Measurements from ENCODE around the gene PLEKHF1. TPM values are rescaled to one million over a fixed set of nuclear protein-coding genes. Genes with fewer than 3 reads are reported as not detected.

PLEKHF1 gene
- total and polyA plus RNA-seq, 4 donors = 9.9 to 17.5 (median 14.0) TPM

- Histone ChIP-seq H3K4me3 (ENCODE audit: low read length in 2 of 2) (no peak overlapping the region), H3K9me3 (ENCODE audit: control insufficient read depth, low read length) (no peaks in the 10 kb centered on the region), H3K27me3 (ENCODE audit: control insufficient read depth in 1 of 2, insufficient read depth in 2 of 2, low read length in 1 of 2) (no peaks in the 10 kb centered on the region), H3K36me3 (ENCODE audit: control insufficient read depth in 1 of 2, insufficient read depth in 2 of 2, low read length in 1 of 2) (no peaks in the 10 kb centered on the region), H3K27ac (ENCODE audit: low read depth in 1 of 2, low read length in 2 of 2) (no peak overlapping the region), H3K4me1 (ENCODE audit: control insufficient read depth in 1 of 2, insufficient read depth in 2 of 2, low read length in 2 of 2) (no peaks in the 10 kb centered on the region)
- intact Hi-C loops (cut with DNase I) = no loop called here
- DNase-seq (peak in 1 of 2 donors; percentile 16), ATAC-seq (ENCODE audit: low FRiP score) (no peak)
- WGBS, 2 donors = 85 to 89% methylated on average over 5 of the region's 5 CpGs
Measured at GRCh38 chr19:29629836-29630534, 35.3 kb upstream of the PLEKHF1 start.

- no peak overlapping the region for H3K4me3 ChIP-seq (ENCODE audit: low read length in 2 of 2)
- no peak overlapping the region for H3K27ac ChIP-seq (ENCODE audit: low read depth in 1 of 2, low read length in 2 of 2)
- H3K36me3 ChIP-seq (ENCODE audit: control insufficient read depth in 1 of 2, insufficient read depth in 2 of 2, low read length in 1 of 2) = no peaks in the 10 kb centered on the region
- no peaks in the 10 kb centered on the region for H3K27me3 ChIP-seq (ENCODE audit: control insufficient read depth in 1 of 2, insufficient read depth in 2 of 2, low read length in 1 of 2)
- H3K9me3 ChIP-seq (ENCODE audit: control insufficient read depth, low read length) = no peaks in the 10 kb centered on the region
- intact Hi-C loops (cut with DNase I) = no loop called here
- no peaks in the 10 kb centered on the region for H3K4me1 ChIP-seq (ENCODE audit: control insufficient read depth in 1 of 2, insufficient read depth in 2 of 2, low read length in 2 of 2)
- ATAC-seq (ENCODE audit: low FRiP score) (no peak), DNase-seq (no peak)
- WGBS, 2 donors = 45 to 49% methylated on average over 2 of the region's 2 CpGs
Measured at GRCh38 chr19:29630655-29631054, 34.6 kb upstream of the PLEKHF1 start.

GRCh38 chr19:29631450-29631849 is 33.8 kb upstream of the PLEKHF1 start:
- Histone ChIP-seq H3K27ac (ENCODE audit: low read depth in 1 of 2, low read length in 2 of 2) (no peak overlapping the region), H3K27me3 (ENCODE audit: control insufficient read depth in 1 of 2, insufficient read depth in 2 of 2, low read length in 1 of 2) (no peaks in the 10 kb centered on the region), H3K4me1 (ENCODE audit: control insufficient read depth in 1 of 2, insufficient read depth in 2 of 2, low read length in 2 of 2) (no peaks in the 10 kb centered on the region), H3K9me3 (ENCODE audit: control insufficient read depth, low read length) (no peaks in the 10 kb centered on the region), H3K4me3 (ENCODE audit: low read length in 2 of 2) (no peak overlapping the region), H3K36me3 (ENCODE audit: control insufficient read depth in 1 of 2, insufficient read depth in 2 of 2, low read length in 1 of 2) (no peaks in the 10 kb centered on the region)
- 88 to 90% methylated on average over 3 of the region's 3 CpGs for WGBS, 2 donors
- no peak for ATAC-seq (ENCODE audit: low FRiP score)
- intact Hi-C loops (cut with DNase I) = no loop called here
- DNase-seq = peak in 1 of 2 donors; percentile 14

- WGBS, 2 donors = 75 to 88% methylated on average over 2 of the region's 2 CpGs
- H3K4me1 ChIP-seq (ENCODE audit: control insufficient read depth in 1 of 2, insufficient read depth in 2 of 2, low read length in 2 of 2) = no peaks in the 10 kb centered on the region
- no peaks in the 10 kb centered on the region for H3K27me3 ChIP-seq (ENCODE audit: control insufficient read depth in 1 of 2, insufficient read depth in 2 of 2, low read length in 1 of 2)
- DNase-seq (no peak), ATAC-seq (ENCODE audit: low FRiP score) (no peak)
- intact Hi-C loops (cut with DNase I) = no loop called here
- H3K4me3 ChIP-seq (ENCODE audit: low read length in 2 of 2) = no peak overlapping the region
- no peaks in the 10 kb centered on the region for H3K36me3 ChIP-seq (ENCODE audit: control insufficient read depth in 1 of 2, insufficient read depth in 2 of 2, low read length in 1 of 2)
- H3K9me3 ChIP-seq (ENCODE audit: control insufficient read depth, low read length) = no peaks in the 10 kb centered on the region
- H3K27ac ChIP-seq (ENCODE audit: low read depth in 1 of 2, low read length in 2 of 2) = no peak overlapping the region
Measured at GRCh38 chr19:29634002-29634401, 31.3 kb upstream of the PLEKHF1 start.

- no peak overlapping the region for H3K4me3 ChIP-seq (ENCODE audit: low read length in 2 of 2)
- H3K27ac ChIP-seq (ENCODE audit: low read depth in 1 of 2, low read length in 2 of 2) = no peak overlapping the region
- H3K36me3 ChIP-seq (ENCODE audit: control insufficient read depth in 1 of 2, insufficient read depth in 2 of 2, low read length in 1 of 2) = no peaks in the 10 kb centered on the region
- no peak for ATAC-seq (ENCODE audit: low FRiP score)
- H3K4me1 ChIP-seq (ENCODE audit: control insufficient read depth in 1 of 2, insufficient read depth in 2 of 2, low read length in 2 of 2) = no peaks in the 10 kb centered on the region
- H3K9me3 ChIP-seq (ENCODE audit: control insufficient read depth, low read length) = no peaks in the 10 kb centered on the region
- peak in 1 of 2 donors; percentile 7 for DNase-seq
- intact Hi-C loops (cut with DNase I) = no loop called here
- no peaks in the 10 kb centered on the region for H3K27me3 ChIP-seq (ENCODE audit: control insufficient read depth in 1 of 2, insufficient read depth in 2 of 2, low read length in 1 of 2)
- WGBS, 2 donors = 62 to 73% methylated on average over 6 of the region's 6 CpGs
Measured at GRCh38 chr19:29634423-29635130, 30.7 kb upstream of the PLEKHF1 start.

- Histone ChIP-seq H3K4me1 (ENCODE audit: control insufficient read depth in 1 of 2, insufficient read depth in 2 of 2, low read length in 2 of 2) (no peaks in the 10 kb centered on the region), H3K4me3 (ENCODE audit: low read length in 2 of 2) (no peak overlapping the region), H3K9me3 (ENCODE audit: control insufficient read depth, low read length) (no peaks in the 10 kb centered on the region), H3K27ac (ENCODE audit: low read depth in 1 of 2, low read length in 2 of 2) (no peak overlapping the region), H3K27me3 (ENCODE audit: control insufficient read depth in 1 of 2, insufficient read depth in 2 of 2, low read length in 1 of 2) (no peaks in the 10 kb centered on the region), H3K36me3 (ENCODE audit: control insufficient read depth in 1 of 2, insufficient read depth in 2 of 2, low read length in 1 of 2) (no peaks in the 10 kb centered on the region)
- intact Hi-C loops (cut with DNase I) = no loop called here
- DNase-seq = no peak
- WGBS, 2 donors = 81 to 82% methylated on average over 6 of the region's 6 CpGs
- no peak for ATAC-seq (ENCODE audit: low FRiP score)
Measured at GRCh38 chr19:29635963-29636362, 29.3 kb upstream of the PLEKHF1 start.

GRCh38 chr19:29636553-29637360 is 28.5 kb upstream of the PLEKHF1 start:
- intact Hi-C loops (cut with DNase I) = no loop called here
- Histone ChIP-seq H3K4me3 (ENCODE audit: low read length in 2 of 2) (no peak overlapping the region), H3K27me3 (ENCODE audit: control insufficient read depth in 1 of 2, insufficient read depth in 2 of 2, low read length in 1 of 2) (no peaks in the 10 kb centered on the region), H3K36me3 (ENCODE audit: control insufficient read depth in 1 of 2, insufficient read depth in 2 of 2, low read length in 1 of 2) (no peaks in the 10 kb centered on the region), H3K27ac (ENCODE audit: low read depth in 1 of 2, low read length in 2 of 2) (no peak overlapping the region), H3K4me1 (ENCODE audit: control insufficient read depth in 1 of 2, insufficient read depth in 2 of 2, low read length in 2 of 2) (no peaks in the 10 kb centered on the region), H3K9me3 (ENCODE audit: control insufficient read depth, low read length) (no peaks in the 10 kb centered on the region)
- no peak for ATAC-seq (ENCODE audit: low FRiP score)
- no peak for DNase-seq
- WGBS, 2 donors = 44 to 54% methylated on average over 12 of the region's 12 CpGs

- no peaks in the 10 kb centered on the region for H3K36me3 ChIP-seq (ENCODE audit: control insufficient read depth in 1 of 2, insufficient read depth in 2 of 2, low read length in 1 of 2)
- no peak overlapping the region for H3K4me3 ChIP-seq (ENCODE audit: low read length in 2 of 2)
- no peaks in the 10 kb centered on the region for H3K9me3 ChIP-seq (ENCODE audit: control insufficient read depth, low read length)
- no peaks in the 10 kb centered on the region for H3K4me1 ChIP-seq (ENCODE audit: control insufficient read depth in 1 of 2, insufficient read depth in 2 of 2, low read length in 2 of 2)
- no peak for ATAC-seq (ENCODE audit: low FRiP score)
- H3K27me3 ChIP-seq (ENCODE audit: control insufficient read depth in 1 of 2, insufficient read depth in 2 of 2, low read length in 1 of 2) = no peaks in the 10 kb centered on the region
- no peak overlapping the region for H3K27ac ChIP-seq (ENCODE audit: low read depth in 1 of 2, low read length in 2 of 2)
- 90% methylated on average over 8 of the region's 8 CpGs for WGBS, 2 donors
- no peak for DNase-seq
- intact Hi-C loops (cut with DNase I) = no loop called here
Measured at GRCh38 chr19:29639086-29639485, 26.2 kb upstream of the PLEKHF1 start.
